T-helper 22 cell (primary cell): ENCODE measurements around the gene CCDC61.

Experiments
- DNase-seq: peaks from one replicate; pipeline ENCODE4 v3.0.0-alpha.2; 2020; ENCODE audit warnings: low read depth

CCDC61 gene

DNA sequence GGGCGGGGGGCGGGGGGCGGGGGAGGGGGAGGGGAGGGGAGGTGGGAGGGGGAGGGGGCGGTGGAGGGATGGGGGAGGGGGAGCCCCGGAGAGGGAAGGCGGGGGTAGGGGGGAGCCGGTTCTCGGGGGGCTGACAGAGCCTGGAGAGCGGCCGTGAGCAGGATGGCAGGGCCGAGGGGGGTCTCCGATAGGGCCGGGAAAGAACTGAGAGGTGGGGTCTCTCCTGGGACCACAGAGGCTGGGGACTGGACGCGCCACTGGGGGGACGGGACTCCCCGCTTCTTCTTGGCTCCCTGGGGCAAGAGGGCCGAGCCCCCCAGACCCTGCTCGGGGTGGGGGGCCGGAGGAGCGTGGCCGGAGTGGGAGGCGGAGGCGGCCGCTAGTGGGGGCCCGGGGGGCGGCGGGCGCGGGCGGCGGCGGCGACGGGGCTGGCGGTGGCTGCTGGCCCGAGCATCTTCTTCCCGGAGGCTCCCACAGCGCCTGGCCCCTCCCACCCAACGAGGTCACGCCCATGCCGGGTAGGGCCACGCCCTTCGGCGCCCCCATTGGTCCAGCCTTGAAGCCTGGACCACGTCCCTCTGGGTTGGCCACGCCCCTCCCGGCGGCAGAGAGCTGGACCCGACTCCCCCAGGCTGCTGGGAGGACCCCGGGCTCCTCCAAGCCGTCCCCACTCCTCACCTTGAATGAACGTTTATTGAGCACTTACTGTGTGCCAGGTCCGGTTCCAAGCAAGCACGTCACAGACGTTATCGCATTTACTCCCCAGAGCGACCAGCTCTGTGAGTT, 21.5 kb upstream of the CCDC61 start, which contains the start of gene NOVA2:
TSS of gene NOVA2 (minus strand) at position 313 of the 786 bp plus-strand sequence. CDS start 514 bp downstream, outside the sequence.
- no peak for DNase-seq

DNA sequence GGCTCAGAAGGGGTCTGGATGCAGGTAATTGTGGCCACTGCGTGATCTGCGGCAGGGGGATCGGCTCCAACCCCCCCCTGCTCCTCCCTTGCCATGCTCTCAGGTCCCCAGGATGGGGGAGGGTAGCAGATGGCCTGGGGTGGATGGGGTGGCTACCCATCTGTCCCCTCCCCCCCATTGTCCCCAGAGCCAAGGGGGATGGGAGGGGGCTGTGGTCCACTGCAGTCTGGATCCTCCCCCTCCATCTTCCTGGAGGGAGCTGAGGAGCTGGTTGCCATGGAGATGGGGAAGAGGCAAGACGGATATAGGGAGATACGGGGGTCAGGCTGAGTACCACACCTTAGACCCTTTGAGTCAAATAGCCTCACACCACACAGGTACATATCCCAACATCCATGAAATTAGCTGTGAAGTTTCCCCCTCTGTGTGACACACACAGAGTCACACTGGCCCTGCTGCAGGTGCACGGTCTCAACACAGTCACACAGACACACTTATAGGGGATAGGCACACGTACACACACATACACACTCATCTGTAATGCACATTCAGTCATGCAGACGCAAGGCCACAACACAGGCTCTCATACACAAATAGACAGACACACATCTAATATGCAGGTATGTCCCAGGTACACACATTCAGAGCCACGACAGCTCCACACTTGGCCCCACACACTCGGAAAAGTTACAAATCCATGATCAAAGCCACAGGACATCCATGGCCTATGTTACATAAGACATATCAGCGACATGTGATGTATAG, 19.8 kb upstream of the CCDC61 start:
- no peak for DNase-seq

GRCh38 chr19:45976178-45976577, 19.1 kb upstream of the CCDC61 start:
- no peak for DNase-seq

GRCh38 chr19:45978156-45978555, 17.1 kb upstream of the CCDC61 start:
- DNase-seq, result no peak

DNA sequence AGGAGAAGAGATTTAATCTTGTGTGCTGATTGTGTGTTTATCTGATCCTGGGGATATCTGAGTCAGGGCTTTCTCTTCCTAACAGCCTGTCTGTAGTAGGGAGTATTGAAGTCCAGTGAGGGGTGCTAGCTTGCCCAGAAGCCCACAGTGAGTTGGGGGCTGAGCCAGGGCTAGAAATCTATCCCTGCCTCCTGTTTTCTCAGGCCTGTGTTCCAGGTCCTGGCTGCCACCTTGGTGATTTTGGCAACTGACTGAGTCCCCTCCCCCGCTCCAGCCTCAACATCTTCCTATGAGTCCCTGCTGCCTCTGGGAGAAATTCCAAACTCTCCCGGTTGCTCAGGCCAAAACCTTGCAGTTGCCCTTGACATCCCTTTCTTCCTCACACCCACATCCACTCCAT, 13.9 kb upstream of the CCDC61 start:
- no peak for DNase-seq

- DNase-seq, result no peak
Observed at GRCh38 chr19:45985321-45985720, 9.9 kb upstream of the CCDC61 start.

DNA sequence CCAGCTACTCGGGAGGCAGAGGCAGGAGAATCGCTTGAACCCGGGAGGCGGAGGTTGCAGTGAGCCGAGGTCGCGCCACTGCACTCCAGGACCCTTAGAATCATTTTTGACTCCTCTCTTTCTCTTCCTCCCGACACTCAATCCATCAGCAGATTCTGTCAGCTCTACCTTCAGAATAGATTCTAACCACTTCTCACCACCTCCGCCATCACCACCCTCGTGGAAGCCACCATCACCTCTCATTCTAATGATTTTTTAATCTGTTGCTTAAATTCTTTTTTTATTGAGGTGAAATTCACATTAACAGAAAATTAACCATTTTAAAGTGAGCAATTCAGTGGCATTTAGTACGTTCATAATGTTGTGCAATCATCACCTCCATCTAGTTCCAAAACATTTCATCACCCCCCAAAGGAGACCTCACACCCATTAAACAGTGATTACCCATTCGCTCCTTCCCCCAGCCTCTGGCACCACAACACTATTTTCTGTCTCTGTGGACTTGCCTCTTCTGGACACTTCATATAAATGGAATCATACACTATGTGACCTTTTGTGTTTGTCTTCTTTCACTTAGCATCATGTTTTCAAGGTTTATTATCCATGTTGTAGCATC, 5.0 kb upstream of the CCDC61 start:
- DNase-seq, result no peak

GRCh38 chr19:45994456-45994997, 740 bp upstream of the CCDC61 start:
- DNase-seq, result no peak

GRCh38 chr19:45995715-45996385, 583 bp downstream of the CCDC61 start:
- no peak for DNase-seq

GRCh38 chr19:45996933-45997332, 1.7 kb downstream of the CCDC61 start:
- DNase-seq, result no peak

DNA sequence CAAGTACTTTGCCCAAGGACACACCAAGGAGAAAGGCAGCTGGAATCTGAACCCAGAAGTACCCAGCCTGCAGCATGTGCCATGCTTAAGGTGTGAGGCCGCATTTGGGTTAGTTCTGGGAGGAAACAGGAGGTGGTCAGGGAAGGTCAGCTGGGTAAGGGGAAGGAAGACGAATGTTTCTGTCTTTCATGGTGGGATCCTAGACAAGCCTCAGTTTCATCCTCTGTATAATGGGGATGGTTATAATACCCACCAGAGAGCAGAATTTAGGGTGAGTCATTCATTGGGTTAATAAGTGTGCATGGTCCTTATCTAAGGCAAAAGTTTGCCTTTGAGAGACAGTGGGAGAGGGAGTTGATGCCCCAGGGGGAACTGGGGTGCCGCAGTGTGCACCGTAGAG, 3.6 kb downstream of the CCDC61 start:
- no peak for DNase-seq

- no peak for DNase-seq
Observed at GRCh38 chr19:45999653-46000121, 4.4 kb downstream of the CCDC61 start.

- DNase-seq, result peak; percentile 69
Observed at GRCh38 chr19:46000491-46001246, 5.4 kb downstream of the CCDC61 start.

DNA sequence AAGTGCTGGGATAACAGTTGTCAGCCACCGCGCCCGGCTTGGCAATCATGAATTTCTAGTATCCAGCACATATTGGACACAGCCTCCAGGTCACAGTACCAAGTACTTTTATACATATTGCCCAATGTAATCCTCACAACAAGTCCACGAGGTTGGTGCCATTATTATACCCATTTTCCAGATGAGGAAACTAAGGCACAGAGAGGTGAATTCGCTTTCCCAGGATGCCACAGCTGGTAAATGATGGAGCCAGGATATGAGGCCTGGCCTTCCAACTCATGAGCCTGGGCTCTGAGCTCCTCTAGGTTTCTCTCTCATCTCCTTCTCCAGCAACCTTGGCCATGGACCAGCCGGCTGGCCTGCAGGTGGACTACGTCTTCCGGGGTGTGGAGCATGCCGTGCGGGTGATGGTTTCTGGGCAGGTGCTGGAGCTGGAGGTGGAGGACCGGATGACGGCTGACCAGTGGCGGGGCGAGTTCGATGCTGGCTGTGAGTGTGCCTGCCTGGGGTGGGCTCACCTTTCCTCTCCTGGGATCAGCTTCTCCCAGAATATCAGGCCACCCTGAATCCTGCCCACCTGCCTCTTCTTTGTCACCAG, 7.5 kb downstream of the CCDC61 start:
- DNase-seq, result no peak

- DNase-seq, result no peak
Observed at GRCh38 chr19:46006411-46006810, 11.1 kb downstream of the CCDC61 start.

DNA sequence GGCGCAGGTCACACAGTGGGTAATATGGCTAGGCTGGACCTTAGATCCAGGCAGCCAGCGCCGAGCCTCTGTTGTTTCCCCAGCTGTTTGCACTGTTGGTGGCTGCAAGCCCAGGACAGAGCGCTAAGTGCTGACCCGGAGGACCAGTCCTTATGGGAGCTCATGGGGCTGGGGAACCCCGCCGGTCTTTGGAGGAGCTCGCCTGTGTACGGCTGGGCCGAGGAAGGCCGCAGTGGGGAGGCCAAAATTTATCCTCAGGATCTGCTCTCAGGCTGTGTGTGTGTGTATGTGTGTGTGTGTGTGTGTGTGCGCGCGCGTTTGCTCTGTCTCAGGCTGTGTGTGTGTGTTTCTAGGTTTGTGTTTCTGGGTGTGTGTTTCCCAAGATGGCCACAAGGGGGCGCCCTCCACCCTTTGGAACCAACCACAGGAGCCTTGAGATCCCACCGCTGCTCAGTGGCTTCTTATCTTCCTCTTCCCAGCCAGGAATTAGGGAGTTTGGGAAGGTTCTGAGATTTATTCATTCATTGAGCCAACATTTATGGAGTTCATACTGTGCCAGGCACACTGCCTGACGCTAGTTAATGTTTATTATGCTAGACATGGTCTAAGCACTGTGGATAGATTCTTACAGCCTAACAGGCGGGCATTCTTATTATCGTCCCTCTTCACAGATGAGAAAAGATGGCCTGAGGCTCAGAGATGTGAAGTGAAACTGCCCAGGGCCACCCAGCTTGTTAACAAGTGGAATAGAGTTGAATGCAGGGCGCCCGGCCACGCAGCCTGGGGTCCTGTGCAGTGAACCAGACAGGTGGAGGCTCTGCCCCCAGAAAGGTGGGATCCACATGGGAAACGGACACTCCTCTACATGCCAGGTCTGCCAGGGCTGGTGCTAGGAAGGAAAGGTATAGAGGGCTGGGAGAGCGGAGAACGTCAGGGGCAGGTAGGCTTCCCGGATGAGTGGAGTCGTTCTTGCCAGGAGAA, 14.6 kb downstream of the CCDC61 start:
- DNase-seq, result peak; percentile 19

- no peak for DNase-seq
Observed at GRCh38 chr19:46014534-46014933, 19.3 kb downstream of the CCDC61 start.

- peak; percentile 45 for DNase-seq
Observed at GRCh38 chr19:46014941-46015686, 19.8 kb downstream of the CCDC61 start.
